ENCODE data around the gene FBXL20.

The FBXL20 gene

DNA sequence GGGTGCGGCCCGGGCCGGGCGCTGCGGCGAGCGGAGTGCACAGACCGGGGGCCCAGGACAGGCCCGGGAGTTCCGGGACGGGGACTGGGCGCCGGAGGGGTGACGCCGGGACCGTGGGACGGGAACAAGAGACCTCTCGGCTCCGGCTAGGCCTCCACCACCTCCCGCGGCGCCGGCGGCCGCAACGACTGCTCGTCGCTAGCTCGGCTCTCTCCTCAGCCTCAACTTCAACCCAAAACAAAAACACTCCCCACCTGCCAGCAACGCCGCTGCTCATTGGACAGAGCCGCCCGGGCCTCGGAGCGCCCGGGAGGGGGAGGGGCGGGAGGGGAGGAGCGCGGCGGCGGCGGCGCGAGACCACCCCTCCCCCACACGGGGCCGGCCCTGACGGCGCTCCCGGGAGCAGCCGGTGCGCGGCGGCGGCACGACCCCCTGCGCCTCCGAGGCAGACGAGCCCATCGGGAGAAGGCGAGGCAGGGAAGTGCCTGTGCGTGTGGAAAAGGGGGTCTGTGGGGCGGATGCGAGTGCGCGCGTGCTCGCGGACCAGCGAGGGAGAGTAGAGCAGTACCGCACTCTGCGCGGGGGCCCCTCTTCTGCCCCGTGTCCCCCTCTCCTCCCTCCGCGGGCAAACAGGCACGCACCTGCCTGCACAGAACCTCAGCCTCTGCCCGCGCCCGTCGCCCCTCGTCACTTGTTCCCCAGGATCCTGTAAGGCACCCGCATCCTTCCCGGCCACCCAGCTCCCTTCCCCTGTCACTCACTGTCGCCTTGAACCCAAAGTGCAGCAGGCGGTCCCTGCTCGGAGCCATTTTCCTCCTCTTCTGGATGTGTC lies at the start of gene FBXL20 (continued):
- TF ChIP-seq ZNF211 (tag by site-specific recombination; IDR thresholded peaks at IDR 0.05; ENCODE audit: low read depth), result no peak
- no peak for TF ChIP-seq ZNF202 (tag by site-specific recombination; IDR thresholded peaks at IDR 0.05; ENCODE audit: borderline replicate concordance)
- TF ChIP-seq, protein P1, sequence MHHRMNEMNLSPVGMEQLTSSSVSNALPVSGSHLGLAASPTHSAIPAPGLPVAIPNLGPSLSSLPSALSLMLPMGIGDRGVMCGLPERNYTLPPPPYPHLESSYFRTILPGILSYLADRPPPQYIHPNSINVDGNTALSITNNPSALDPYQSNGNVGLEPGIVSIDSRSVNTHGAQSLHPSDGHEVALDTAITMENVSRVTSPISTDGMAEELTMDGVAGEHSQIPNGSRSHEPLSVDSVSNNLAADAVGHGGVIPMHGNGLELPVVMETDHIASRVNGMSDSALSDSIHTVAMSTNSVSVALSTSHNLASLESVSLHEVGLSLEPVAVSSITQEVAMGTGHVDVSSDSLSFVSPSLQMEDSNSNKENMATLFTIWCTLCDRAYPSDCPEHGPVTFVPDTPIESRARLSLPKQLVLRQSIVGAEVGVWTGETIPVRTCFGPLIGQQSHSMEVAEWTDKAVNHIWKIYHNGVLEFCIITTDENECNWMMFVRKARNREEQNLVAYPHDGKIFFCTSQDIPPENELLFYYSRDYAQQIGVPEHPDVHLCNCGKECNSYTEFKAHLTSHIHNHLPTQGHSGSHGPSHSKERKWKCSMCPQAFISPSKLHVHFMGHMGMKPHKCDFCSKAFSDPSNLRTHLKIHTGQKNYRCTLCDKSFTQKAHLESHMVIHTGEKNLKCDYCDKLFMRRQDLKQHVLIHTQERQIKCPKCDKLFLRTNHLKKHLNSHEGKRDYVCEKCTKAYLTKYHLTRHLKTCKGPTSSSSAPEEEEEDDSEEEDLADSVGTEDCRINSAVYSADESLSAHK (tag by site-specific recombination; IDR thresholded peaks at IDR 0.05), result peak; percentile 32; the same call in 1 of the 2 replicates
- TF ChIP-seq, protein P2, sequence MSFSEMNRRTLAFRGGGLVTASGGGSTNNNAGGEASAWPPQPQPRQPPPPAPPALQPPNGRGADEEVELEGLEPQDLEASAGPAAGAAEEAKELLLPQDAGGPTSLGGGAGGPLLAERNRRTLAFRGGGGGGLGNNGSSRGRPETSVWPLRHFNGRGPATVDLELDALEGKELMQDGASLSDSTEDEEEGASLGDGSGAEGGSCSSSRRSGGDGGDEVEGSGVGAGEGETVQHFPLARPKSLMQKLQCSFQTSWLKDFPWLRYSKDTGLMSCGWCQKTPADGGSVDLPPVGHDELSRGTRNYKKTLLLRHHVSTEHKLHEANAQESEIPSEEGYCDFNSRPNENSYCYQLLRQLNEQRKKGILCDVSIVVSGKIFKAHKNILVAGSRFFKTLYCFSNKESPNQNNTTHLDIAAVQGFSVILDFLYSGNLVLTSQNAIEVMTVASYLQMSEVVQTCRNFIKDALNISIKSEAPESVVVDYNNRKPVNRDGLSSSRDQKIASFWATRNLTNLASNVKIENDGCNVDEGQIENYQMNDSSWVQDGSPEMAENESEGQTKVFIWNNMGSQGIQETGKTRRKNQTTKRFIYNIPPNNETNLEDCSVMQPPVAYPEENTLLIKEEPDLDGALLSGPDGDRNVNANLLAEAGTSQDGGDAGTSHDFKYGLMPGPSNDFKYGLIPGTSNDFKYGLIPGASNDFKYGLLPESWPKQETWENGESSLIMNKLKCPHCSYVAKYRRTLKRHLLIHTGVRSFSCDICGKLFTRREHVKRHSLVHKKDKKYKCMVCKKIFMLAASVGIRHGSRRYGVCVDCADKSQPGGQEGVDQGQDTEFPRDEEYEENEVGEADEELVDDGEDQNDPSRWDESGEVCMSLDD (tag by site-specific recombination; IDR thresholded peaks at IDR 0.05), result peak; percentile 95
- TF ChIP-seq ZNF664 (tag by site-specific recombination; IDR thresholded peaks at IDR 0.05), result no peak
- TF ChIP-seq, protein P3, sequence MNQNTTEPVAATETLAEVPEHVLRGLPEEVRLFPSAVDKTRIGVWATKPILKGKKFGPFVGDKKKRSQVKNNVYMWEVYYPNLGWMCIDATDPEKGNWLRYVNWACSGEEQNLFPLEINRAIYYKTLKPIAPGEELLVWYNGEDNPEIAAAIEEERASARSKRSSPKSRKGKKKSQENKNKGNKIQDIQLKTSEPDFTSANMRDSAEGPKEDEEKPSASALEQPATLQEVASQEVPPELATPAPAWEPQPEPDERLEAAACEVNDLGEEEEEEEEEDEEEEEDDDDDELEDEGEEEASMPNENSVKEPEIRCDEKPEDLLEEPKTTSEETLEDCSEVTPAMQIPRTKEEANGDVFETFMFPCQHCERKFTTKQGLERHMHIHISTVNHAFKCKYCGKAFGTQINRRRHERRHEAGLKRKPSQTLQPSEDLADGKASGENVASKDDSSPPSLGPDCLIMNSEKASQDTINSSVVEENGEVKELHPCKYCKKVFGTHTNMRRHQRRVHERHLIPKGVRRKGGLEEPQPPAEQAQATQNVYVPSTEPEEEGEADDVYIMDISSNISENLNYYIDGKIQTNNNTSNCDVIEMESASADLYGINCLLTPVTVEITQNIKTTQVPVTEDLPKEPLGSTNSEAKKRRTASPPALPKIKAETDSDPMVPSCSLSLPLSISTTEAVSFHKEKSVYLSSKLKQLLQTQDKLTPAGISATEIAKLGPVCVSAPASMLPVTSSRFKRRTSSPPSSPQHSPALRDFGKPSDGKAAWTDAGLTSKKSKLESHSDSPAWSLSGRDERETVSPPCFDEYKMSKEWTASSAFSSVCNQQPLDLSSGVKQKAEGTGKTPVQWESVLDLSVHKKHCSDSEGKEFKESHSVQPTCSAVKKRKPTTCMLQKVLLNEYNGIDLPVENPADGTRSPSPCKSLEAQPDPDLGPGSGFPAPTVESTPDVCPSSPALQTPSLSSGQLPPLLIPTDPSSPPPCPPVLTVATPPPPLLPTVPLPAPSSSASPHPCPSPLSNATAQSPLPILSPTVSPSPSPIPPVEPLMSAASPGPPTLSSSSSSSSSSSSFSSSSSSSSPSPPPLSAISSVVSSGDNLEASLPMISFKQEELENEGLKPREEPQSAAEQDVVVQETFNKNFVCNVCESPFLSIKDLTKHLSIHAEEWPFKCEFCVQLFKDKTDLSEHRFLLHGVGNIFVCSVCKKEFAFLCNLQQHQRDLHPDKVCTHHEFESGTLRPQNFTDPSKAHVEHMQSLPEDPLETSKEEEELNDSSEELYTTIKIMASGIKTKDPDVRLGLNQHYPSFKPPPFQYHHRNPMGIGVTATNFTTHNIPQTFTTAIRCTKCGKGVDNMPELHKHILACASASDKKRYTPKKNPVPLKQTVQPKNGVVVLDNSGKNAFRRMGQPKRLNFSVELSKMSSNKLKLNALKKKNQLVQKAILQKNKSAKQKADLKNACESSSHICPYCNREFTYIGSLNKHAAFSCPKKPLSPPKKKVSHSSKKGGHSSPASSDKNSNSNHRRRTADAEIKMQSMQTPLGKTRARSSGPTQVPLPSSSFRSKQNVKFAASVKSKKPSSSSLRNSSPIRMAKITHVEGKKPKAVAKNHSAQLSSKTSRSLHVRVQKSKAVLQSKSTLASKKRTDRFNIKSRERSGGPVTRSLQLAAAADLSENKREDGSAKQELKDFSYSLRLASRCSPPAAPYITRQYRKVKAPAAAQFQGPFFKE (tag by site-specific recombination; IDR thresholded peaks at IDR 0.05; ENCODE audit: borderline replicate concordance), result 0 out of 2 replicates have a peak, but pooled peaks have one; percentile 67
- TF ChIP-seq GFI1B (tag by site-specific recombination; IDR thresholded peaks at IDR 0.05), result no peak
- TF ChIP-seq FEZF1 (tag by site-specific recombination; IDR thresholded peaks at IDR 0.05), result no peak
- TF ChIP-seq ZNF404 (tag by site-specific recombination; IDR thresholded peaks at IDR 0.05), result no peak
- no peak for TF ChIP-seq ZNF121 (tag by site-specific recombination; IDR thresholded peaks at IDR 0.05)
- no peak for TF ChIP-seq ZNF426 (tag by site-specific recombination; IDR thresholded peaks at IDR 0.05)
- no peak for TF ChIP-seq ZNF791 (tag by site-specific recombination; IDR thresholded peaks at IDR 0.05)
- no peak for TF ChIP-seq ZFP3 (tag by site-specific recombination; IDR thresholded peaks at IDR 0.05; ENCODE audit: low read depth)
- TF ChIP-seq ZNF23 (tag by site-specific recombination; IDR thresholded peaks at IDR 0.05; ENCODE audit: borderline replicate concordance), result no peak
- no peak for TF ChIP-seq BCL11A (tag by site-specific recombination; IDR thresholded peaks at IDR 0.05; ENCODE audit: low read depth)
- no peak for TF ChIP-seq SCRT1 (tag by site-specific recombination; IDR thresholded peaks at IDR 0.05; ENCODE audit: borderline replicate concordance)
- TF ChIP-seq, protein P4, sequence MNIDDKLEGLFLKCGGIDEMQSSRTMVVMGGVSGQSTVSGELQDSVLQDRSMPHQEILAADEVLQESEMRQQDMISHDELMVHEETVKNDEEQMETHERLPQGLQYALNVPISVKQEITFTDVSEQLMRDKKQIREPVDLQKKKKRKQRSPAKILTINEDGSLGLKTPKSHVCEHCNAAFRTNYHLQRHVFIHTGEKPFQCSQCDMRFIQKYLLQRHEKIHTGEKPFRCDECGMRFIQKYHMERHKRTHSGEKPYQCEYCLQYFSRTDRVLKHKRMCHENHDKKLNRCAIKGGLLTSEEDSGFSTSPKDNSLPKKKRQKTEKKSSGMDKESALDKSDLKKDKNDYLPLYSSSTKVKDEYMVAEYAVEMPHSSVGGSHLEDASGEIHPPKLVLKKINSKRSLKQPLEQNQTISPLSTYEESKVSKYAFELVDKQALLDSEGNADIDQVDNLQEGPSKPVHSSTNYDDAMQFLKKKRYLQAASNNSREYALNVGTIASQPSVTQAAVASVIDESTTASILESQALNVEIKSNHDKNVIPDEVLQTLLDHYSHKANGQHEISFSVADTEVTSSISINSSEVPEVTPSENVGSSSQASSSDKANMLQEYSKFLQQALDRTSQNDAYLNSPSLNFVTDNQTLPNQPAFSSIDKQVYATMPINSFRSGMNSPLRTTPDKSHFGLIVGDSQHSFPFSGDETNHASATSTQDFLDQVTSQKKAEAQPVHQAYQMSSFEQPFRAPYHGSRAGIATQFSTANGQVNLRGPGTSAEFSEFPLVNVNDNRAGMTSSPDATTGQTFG (tag by site-specific recombination; IDR thresholded peaks at IDR 0.05; ENCODE audit: borderline replicate concordance), result no peak
- peak; percentile 97 for TF ChIP-seq ZBTB20 (tag by site-specific recombination; IDR thresholded peaks at IDR 0.05)
- TF ChIP-seq, protein P5, sequence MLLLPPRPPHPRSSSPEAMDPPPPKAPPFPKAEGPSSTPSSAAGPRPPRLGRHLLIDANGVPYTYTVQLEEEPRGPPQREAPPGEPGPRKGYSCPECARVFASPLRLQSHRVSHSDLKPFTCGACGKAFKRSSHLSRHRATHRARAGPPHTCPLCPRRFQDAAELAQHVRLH (tag by site-specific recombination; IDR thresholded peaks at IDR 0.05), result no peak
- TF ChIP-seq ZEB2 (tag by site-specific recombination; IDR thresholded peaks at IDR 0.05), result peak; percentile 73; the same call in 1 of the 2 replicates
- no peak for TF ChIP-seq ZNF747 (tag by site-specific recombination; IDR thresholded peaks at IDR 0.05)
- TF ChIP-seq ZNF16 (tag by site-specific recombination; IDR thresholded peaks at IDR 0.05; ENCODE audit: low read depth), result no peak
- TF ChIP-seq ZSCAN30 (tag by site-specific recombination; IDR thresholded peaks at IDR 0.05), result peak; percentile 61
- TF ChIP-seq ZNF560 (tag by site-specific recombination; IDR thresholded peaks at IDR 0.05; ENCODE audit: borderline replicate concordance), result no peak
- no peak for TF ChIP-seq ZNF701 (tag by site-specific recombination; IDR thresholded peaks at IDR 0.05)
- TF ChIP-seq MEIS1 (CRISPR knock-in tag; IDR thresholded peaks at IDR 0.05; ENCODE audit: borderline replicate concordance), result no peak

Data from HEK293 (cell line).